Renal pelvis (tissue), 4 donors: ENCODE measurements around the gene STAT6. TPM values are rescaled to one million over a fixed set of nuclear protein-coding genes. Genes with fewer than 3 reads are reported as not detected.

ENCODE experiments used
- DNase-seq: peaks from one replicate; pipeline ENCODE4 v3.0.0-alpha.2; 2013
- polyA plus RNA-seq, 3 donors: library from polyadenylated mRNA; unstranded; fragments of 120-200 nt; gene quantifications; one replicate each; pipeline ENCODE4 v1.2.1, GENCODE V29; 2013; ENCODE audit not compliant: insufficient read length in 3 of 3

Gene STAT6
- polyA plus RNA-seq, 3 donors = 98.8 to 134 (median 127) TPM

- DNase-seq = no peak
These were observed 38.2 kb upstream of the STAT6 start for GRCh38 chr12:57149245-57149900.

DNA sequence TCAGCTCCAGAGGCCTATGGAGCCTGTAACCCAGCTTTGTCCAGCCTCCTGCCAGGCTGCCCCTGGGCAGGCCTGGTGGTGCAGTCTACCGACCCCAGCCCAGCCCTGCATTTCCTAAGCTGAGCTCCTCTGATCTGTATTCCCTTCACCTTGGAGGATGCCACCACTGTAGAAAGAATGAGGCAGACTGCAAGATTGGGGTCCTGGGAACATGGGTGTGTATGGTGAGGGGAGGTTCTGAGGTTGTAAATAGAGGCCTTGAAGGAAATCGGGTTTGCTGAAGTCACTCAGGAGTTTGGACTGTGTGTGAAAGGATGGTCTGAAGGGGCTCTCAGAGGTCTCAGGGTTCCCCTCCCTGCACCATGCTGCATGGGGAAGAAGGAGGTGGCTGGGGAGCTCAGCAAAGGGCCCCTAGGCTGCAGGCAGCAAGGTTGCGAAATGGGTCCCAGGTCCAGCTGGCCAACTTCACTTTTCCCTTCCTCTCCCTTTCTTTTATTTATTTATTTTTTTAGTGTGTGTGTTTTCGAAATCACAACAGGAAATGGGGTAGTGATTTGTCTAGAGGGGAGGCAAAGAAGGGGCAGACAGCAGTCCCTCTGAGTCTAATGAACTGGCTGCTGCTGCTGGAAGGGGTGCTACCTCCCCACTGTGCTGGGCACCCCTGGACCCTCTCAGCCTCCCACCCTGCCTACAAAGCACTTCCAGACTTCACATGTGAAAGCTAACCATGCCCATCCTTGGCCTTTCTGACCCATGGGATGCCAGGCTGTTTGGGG is 37.5 kb upstream of the STAT6 start:
- DNase-seq = no peak

- DNase-seq = no peak
These were observed 36.1 kb upstream of the STAT6 start, which contains the start of gene LRP1-AS for GRCh38 chr12:57146961-57147944. Gene LRP1-AS, minus strand, starts transcription at chr12:57147619.

- no peak for DNase-seq
These were observed 34.9 kb upstream of the STAT6 start for GRCh38 chr12:57146092-57146491.

- DNase-seq = no peak
These were observed 34.4 kb upstream of the STAT6 start for GRCh38 chr12:57145460-57146059.

- no peak for DNase-seq
These were observed 32.3 kb upstream of the STAT6 start for GRCh38 chr12:57143454-57143853.

GRCh38 chr12:57142727-57143126 is 31.6 kb upstream of the STAT6 start:
- DNase-seq = no peak

DNA sequence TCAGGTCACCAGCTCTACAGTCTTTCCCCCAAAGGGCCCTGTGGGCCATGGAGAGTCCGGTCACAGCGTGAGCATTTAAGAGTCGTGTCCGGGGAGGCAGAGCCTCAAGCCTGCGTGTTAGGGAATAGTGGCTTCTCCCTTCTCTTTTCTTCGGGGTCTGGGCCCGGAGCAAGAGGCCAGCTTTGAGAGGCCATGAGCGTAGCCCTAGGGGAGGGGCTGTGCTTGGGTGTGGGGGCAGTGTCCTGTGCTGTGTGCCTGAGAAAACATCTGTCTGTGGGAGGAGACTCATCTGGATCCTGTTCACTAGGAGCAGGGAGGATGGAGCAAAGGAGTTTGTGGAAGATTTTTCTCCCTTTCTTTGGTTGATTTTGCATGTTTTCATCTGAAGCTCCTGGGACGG is 31.0 kb upstream of the STAT6 start:
- no peak for DNase-seq

- no peak for DNase-seq
These were observed 30.1 kb upstream of the STAT6 start for GRCh38 chr12:57141249-57141648.

DNA sequence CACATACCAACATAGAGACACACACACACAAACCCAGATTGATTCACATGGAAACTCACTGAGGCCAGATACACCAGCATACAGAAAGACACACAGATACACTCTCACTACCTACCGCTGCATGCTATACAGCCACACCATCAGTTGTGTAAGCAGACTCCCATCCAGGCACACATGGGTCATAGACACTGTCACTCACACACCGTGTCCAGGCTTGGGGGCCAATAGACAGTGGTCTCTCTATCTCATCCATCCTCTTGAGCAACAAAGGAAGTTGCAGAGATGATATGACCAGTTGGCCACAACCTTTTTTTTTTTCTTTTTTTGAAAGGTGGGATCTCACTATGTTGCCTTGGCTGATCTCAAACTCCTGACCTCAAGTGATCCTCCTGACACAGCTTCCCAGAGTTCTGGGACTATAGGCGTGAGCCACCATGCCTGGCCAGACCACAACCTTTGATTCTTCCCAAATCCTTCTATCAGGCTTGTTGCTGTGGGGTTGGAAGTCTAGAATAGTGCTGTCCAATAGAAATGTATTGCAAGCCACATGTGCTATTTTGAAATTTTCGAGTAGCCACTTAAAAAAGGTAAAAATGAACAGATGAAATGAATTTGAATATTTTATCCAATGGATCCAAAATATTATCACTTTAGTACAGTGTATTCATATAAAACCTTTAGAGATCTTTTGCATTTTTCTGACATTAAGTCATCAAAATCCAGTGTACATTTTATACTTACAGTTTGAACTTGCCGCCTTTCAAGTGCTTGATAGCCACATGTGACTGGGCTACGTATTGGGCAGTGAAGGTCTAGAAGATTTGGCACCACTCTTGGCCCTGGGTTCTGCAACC is 28.9 kb upstream of the STAT6 start:
- DNase-seq = no peak

GRCh38 chr12:57138526-57139272 is 27.5 kb upstream of the STAT6 start:
- no peak for DNase-seq

- DNase-seq = peak; percentile 60
These were observed 24.6 kb upstream of the STAT6 start for GRCh38 chr12:57135527-57136326.

DNA sequence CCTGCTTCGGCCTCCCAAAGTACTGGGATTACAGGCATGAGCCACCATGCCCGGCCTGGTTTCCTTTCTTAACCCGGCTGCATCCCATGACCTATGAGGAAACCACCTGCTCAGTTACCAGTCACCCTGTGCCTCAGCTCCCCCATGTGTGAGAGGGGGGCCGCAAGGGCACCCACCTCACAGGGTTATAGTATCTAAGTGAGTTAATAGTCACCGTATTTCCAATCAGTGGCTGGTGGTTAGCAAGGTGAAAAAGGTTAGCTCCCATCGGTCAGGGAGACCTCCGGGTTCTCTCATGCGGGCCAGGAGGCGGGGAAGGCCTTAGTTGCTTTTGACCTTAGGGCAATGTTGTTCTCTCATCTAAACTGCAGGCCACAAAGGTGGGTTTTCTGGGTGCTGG is 23.8 kb upstream of the STAT6 start:
- no peak for DNase-seq

DNA sequence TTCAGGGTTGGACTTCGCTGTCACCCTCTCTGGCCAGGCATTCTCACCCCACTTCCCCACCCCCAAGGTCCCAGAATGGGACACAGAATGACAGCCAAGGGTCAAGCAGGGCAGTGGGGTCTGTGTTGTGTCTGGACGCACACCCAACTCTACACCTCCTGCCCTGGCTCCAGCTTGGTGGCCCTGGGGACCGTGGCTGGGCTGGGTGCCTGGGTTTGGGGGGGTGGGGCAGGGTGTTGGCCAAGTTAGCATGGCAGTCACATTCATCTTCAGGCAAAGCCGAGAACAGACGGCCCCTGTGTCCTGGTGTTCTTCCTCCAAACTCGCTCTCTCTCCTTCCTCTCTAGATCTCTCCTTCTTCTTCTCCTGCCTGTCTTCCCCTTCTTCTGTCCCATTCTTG is 22.8 kb upstream of the STAT6 start:
- no peak for DNase-seq

DNA sequence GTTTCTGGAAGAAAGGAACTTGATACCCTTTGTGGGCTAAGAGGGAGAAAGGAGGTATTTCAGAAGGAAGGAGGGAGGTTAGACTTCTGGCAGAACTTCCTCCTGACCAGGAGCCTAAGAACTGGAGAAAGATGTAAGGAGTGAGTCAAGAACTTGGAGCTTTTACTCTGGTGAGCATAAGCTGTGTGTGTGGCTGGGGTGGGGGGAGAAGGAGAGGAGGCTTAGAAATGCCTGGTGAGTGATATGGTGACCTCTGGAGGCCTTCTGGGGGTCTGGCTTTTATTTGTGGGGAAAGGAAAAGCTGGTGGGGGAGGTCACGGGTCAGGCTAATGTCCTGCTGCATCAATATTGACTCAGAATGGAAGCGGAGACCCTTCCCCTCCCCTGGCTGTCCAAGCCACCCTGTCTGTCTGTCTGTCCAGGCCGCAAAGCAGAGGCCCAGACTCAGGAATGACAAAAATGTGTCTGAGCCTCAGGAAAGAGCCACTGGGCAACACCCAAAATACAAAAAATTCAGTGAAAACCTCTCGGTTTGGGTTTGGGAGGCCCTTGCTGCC is 21.9 kb upstream of the STAT6 start:
- DNase-seq = no peak

- no peak for DNase-seq
These were observed 21.0 kb upstream of the STAT6 start for GRCh38 chr12:57131896-57132744.

DNA sequence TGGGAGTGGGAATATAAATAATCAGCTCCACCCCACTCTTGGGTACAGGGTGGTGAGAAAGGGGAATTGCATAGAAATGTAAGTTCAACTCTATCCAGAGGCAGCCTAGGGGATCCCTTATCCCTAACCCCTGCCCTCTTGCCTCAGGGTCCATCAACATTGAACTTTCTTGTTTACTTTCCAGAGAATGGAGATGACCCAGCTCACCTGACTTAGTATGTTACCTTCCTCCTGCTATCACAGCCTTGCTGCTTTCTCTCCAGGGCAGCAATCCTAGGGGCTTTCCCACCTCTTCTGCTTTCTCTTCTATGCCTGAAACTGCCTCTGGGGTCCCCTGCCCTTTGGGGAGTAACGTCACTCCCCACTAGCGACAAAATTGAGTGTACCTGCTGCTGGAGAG is 19.8 kb upstream of the STAT6 start:
- DNase-seq = no peak

DNA sequence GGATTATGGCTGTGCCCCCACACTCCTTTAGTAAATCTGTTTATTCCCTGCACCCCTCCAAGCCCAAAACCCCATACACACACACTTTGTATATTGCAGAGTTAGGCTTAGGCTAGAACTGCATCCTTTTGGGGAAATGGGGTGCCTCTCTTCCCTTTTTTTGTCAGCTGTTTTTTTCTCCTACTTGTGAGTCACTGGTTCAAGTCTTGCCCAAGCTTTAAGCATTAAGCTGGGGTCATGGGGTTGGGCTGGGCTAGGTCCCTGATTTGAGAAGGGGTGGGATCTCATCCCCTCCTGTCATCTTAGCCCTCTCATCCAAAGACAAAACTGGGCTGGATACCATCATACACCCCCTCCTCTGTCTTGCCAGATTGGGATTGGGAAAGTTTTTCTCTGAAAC is 18.7 kb upstream of the STAT6 start:
- no peak for DNase-seq
